HG03469 (cell line): ENCODE data around the gene PPP1R11.
A peak's percentile ranks its signal among the peaks of the same experiment; 100 is the strongest.
"Not testable (repeated sequence)": the region's sequence is repeated elsewhere in the genome, so short reads cannot be mapped to it uniquely, and the experiment has no call there.

Experiments
- ATAC-seq: cut with Tn5 transposase; IDR thresholded peaks from one replicate; pipeline ENCODE4 v1.9.1; 2021; ENCODE audit warnings: mild to moderate bottlenecking, moderate library complexity, moderate number of reproducible peaks; ENCODE audit not compliant: unreplicated experiment

Gene PPP1R11

GRCh38 chr6:30093951-30094661, 27.1 kb downstream of the PPP1R11 start:
- ATAC-seq, result no peak

GRCh38 chr6:30096829-30097228, 29.8 kb downstream of the PPP1R11 start:
- no peak for ATAC-seq

- ATAC-seq, result no peak
Measured at GRCh38 chr6:30097902-30098768, 31.1 kb downstream of the PPP1R11 start.

- ATAC-seq, result no peak
Measured at GRCh38 chr6:30100154-30100553, 33.2 kb downstream of the PPP1R11 start.

- ATAC-seq, result no peak
Measured at GRCh38 chr6:30100585-30101443, 33.8 kb downstream of the PPP1R11 start.

GRCh38 chr6:30101444-30102413, 34.7 kb downstream of the PPP1R11 start:
- ATAC-seq, result no peak

GRCh38 chr6:30102414-30102969, 35.5 kb downstream of the PPP1R11 start:
- no peak for ATAC-seq

GRCh38 chr6:30102970-30103871, 36.2 kb downstream of the PPP1R11 start:
- ATAC-seq, result peak; percentile 56

- ATAC-seq, result no peak
Measured at GRCh38 chr6:30103872-30104179, 36.8 kb downstream of the PPP1R11 start.

GRCh38 chr6:30104661-30105060, 37.7 kb downstream of the PPP1R11 start:
- no peak for ATAC-seq

GRCh38 chr6:30111266-30111856, 44.4 kb downstream of the PPP1R11 start:
- no peak for ATAC-seq

- ATAC-seq, result no peak
Measured at GRCh38 chr6:30112402-30112994, 45.5 kb downstream of the PPP1R11 start.

- ATAC-seq, result no peak
Measured at GRCh38 chr6:30113003-30113759, 46.2 kb downstream of the PPP1R11 start, which contains the start of gene TRIM31. Gene TRIM31 (minus strand): TSS chr6:30113090. CDS start chr6:30112805, 285 bp downstream.

- no peak for ATAC-seq
Measured at GRCh38 chr6:30113841-30114240, 46.8 kb downstream of the PPP1R11 start.

- ATAC-seq, result no peak
Measured at GRCh38 chr6:30116724-30117123, 49.7 kb downstream of the PPP1R11 start.

GRCh38 chr6:30118691-30119090, 51.7 kb downstream of the PPP1R11 start:
- not testable (repeated sequence) for ATAC-seq
